Ammon's horn (tissue), 1 donor: ENCODE measurements around the gene C12orf76.
A peak's percentile ranks its signal among the peaks of the same experiment; 100 is the strongest.
"Not testable (repeated sequence)": the region's sequence is repeated elsewhere in the genome, so short reads cannot be mapped to it uniquely, and the experiment has no call there.

ENCODE experiments used
- DNase-seq: peaks from one replicate; pipeline ENCODE4 v3.0.0-alpha.2; 2016; ENCODE audit warnings: low spot score

The C12orf76 gene

GRCh38 chr12:110065540-110065939, 17.2 kb upstream of the C12orf76 start:
- DNase-seq: no peak

- DNase-seq: no peak
These were observed 13.9 kb upstream of the C12orf76 start for GRCh38 chr12:110062241-110062640.

GRCh38 chr12:110059651-110060000, 11.3 kb upstream of the C12orf76 start:
- DNase-seq: no peak

GRCh38 chr12:110058875-110059615, 10.7 kb upstream of the C12orf76 start:
- peak; percentile 58 for DNase-seq

DNA sequence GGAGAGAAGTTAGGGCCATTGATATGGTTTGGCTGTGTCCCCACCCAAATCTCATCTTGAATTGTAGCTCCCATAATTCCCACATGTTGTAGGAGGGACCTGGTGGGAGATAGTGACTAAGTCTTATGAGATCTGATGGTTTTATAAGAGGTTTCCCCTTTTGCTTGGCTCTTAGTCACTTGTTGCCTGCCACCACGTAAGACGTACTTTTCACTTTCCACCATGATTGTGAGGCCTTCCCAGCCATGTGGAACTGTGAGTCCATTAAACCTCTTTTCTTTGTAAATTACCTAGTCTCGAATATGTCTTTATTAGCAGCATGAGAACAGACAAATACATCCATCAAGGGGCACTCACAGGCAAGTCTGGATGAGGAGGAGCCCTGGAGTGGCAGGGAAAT, 8.3 kb upstream of the C12orf76 start:
- not testable (repeated sequence) for DNase-seq

- DNase-seq: not testable (repeated sequence)
These were observed 7.3 kb upstream of the C12orf76 start for GRCh38 chr12:110055375-110056352.

DNA sequence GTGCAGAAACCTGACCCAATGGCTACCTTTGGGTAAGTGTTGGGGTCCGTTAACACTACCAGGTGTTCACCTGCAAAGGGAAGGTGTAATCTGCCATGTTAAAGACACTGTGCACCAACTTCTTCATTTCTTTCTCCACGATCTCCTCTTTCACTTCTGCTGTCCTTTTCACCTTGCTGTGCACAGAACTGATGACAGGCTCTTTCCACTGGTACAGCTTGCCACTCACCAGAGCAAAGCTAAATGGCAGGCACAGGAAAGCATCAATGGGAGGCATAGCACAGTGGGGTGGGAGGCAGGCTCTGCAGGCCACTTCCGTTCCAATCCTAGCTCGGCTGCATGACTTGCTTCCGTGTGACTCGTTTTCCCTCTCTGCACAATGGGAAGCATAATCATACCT, 2.6 kb upstream of the C12orf76 start:
- no peak for DNase-seq

- not testable (repeated sequence) for DNase-seq
These were observed 1.3 kb upstream of the C12orf76 start for GRCh38 chr12:110049666-110050065.

GRCh38 chr12:110049034-110049433, 712 bp upstream of the C12orf76 start:
- not testable (repeated sequence) for DNase-seq

DNA sequence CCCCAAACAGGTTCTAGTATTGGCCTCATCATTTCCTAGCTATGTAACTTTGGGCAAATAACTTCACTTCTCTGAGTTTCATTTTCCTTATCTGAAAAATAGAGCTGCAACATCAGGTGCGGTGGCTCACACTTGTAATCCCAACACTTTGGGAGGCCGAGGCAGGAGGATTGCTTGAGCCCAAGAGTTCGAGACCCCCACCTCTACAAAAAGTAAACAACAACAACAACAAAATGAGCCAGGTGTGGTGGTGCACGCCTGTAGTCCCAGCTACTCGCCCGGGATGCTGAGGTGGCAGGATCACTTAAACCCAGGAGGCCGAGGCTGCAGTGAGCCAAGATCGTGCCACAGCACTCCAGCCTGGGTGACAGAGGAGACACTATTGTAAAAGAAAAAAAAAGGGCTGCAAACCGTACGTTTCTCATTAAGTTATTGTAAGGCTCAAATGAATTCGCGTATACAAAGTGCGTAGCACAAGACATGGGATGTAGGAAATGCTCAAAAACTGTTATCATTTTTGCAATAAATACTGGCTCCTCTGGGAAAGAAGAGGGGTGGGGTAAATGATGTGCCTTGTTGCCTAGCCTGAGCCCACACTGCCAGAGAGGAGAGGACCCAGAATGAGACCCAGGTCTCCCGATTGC, 903 bp downstream of the C12orf76 start:
- no peak for DNase-seq

DNA sequence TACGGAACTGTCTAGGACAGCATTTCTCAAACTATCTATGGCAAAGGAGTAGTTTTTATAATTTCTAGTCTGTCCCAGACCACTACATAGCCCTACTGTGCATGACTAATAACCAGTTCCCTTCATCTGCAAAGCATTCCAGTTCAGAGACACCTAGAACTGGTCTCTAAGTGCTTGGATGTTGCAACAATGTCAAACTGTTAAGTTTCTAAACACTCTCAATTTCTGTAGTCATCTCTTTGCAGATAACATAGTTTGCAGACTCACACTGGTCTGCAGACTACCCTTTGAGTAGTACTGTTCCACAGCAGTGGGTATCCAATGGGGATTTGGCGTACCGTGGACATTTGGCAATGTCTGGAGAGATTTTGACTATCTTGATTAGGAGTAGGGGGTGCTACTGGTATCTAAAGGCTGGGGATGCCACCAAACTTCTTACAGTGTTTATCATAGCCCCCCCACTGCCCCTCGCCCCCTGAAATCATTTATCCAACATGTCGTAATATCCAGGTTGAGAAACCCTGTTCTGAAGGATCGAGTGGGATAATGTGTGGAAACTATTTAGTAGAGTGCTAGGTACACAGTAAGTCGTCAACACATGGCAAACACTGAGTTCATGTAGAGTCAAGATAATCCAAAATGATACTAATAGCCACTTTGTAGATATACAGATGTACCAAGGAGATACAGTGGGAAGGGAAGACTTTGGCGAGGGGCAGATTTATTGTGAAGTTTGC, 1.7 kb downstream of the C12orf76 start:
- no peak for DNase-seq

GRCh38 chr12:110042264-110042663, 6.1 kb downstream of the C12orf76 start:
- no peak for DNase-seq

DNA sequence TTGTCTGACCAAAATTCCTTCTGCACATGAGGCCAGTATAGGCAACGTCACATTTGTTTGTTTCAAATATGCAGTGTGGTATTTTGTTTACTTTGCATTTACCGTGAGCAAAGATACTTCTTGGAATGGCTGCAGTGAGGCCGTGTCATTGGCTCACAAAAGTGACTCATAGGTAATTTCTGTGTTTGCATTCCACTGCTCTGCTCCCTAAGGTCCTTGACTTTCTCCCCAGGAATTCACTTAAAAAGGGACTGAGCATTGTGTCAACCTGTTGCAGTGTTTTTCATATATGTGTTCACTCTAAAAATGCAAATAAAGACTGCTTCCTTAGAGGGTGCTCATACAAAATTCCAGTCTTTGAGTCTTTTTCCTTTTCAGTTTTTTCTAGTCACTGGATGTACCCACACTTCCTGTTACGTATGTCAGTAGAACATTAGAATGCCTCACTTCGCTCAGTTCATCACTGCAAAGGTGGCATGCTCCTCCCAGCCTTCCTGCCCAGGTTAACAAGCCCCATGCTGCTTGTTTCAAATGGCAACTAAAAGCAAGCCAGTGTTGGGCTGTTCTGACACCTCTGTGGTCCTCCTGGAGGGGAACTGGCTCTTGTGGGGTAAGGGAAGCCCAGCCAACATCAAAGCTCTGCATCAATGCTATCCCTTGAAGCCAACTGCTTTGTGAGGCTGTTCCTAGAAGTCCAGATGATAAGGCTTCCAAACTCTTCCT, 9.1 kb downstream of the C12orf76 start:
- no peak for DNase-seq

- DNase-seq: no peak
These were observed 9.6 kb downstream of the C12orf76 start for GRCh38 chr12:110038741-110039084.

- peak; percentile 76 for DNase-seq
These were observed 11.0 kb downstream of the C12orf76 start for GRCh38 chr12:110037315-110037714.

DNA sequence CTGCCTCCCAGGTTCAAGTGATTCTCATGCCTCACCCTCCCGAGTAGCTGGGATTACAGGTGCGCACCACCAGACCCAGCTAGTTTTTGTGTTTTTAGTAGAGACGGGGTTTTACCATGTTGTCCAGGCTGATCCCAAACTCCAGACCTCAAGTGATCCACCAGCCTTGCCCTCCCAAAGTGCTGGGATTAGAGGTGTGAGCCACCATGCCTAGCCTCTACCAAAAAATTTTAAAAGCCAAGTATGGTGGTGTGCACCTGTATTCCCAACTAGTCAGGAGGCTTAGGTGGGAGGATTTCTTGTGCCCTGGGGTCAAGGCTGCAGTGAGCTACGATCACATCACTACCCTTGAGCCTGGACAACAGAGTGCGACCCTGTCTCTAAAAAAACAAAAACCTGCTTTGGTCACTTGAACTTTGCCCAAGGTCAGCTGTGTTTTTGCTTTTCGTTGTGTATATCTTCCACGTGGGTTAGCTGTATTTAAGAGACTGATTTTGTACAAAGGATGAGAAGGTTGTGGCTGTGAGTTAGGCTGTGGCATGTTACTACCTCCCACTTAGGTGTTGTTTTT, 12.7 kb downstream of the C12orf76 start:
- DNase-seq: no peak

- no peak for DNase-seq
These were observed 14.4 kb downstream of the C12orf76 start for GRCh38 chr12:110033888-110034287.

DNA sequence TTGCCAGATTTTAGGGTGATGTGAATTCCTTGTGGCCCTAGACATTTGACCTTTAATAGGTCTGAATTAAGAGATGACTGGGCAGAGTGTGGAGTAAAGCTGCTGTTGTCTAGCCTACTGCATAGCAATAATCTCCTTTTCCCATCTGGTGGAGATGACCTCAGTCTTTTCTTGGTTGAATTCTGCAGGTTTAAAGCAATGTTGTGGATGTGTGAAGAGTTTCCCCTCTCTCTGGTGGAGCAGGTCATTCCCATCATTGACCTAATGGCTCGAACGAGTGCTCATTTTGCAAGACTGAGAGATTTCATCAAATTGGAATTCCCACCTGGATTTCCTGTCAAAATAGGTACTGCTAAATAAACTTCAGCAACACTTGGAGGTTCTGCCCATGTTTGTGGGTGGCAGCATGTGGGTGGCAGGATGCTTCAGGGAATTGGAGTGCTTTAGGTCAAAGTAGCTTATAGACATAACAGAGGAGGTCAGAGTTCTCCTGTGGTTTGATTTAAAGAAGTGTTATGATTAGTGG, 19.0 kb downstream of the C12orf76 start:
- DNase-seq: no peak

DNA sequence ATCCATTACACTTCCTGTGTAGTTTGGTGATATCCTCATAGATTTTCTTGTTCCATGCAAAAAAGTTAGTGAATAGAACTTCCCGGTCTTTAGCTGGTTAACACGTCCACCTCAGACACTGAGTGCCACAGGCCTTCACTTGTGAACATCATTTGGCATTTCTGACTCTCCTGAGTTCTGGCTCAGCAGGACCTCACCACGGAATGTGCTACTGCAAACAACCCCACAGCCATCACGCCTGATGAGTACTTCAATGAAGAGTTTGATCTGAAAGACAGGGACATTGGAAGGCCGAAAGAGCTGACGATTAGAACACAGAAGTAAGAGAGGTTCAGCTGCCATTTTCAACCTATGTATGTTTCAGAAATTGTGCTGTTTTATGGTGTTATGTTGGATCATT, 20.0 kb downstream of the C12orf76 start:
- DNase-seq: no peak

DNA sequence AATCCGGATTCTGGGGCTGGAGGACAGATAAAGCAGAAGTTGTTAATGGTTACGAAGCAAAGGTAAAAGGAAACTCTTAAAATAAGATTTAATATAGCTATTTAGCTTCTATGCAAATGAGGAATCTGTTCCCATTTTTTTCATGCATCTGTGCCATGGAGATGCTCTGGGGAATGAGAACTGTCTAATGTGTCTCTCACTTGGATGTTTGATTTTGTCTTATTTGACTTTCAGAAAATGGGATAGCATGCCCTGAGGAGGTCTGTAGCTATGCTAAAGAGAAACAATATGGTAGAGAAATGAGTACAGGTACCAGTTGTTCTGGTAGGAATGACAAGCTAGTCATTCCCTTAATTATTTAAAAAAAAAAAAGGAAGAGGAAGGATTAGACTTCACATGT, 24.3 kb downstream of the C12orf76 start:
- no peak for DNase-seq
